Heart right ventricle (tissue), 16 donors: ENCODE results near the gene MLH1. TPM values are rescaled to one million over a fixed set of nuclear protein-coding genes. Genes with fewer than 3 reads are reported as not detected.

ENCODE experiments used
- ATAC-seq, 8 donors: fragments of 200-7000 bp; cut with Tn5 transposase; one replicate each; pipeline ENCODE4 v1.9.1; 2020; ENCODE audit warnings: mild to moderate bottlenecking in 8 of 8, moderate library complexity in 8 of 8, moderate number of reproducible peaks in 1 of 8
- DNase-seq, 2 donors: peaks; one replicate each; pipeline ENCODE4 v3.0.0-alpha.2; 2020
- H3K27ac ChIP-seq, 10 donors: fragments of 200-600 bp; sonication (generic) in 2 of 10; one replicate each; pipeline versions ENCODE4 v1.5.0 to v1.8.0; 2020 to 2022; ENCODE audit warnings: mild to moderate bottlenecking in 3 of 10
- H3K27me3 ChIP-seq, 7 donors: fragments of 200-600 bp; one replicate each; pipeline ENCODE4 v1.8.0; 2021 to 2022; ENCODE audit warnings: mild to moderate bottlenecking in 2 of 7
- H3K36me3 ChIP-seq, 9 donors: fragments of 200-600 bp; sonication (generic) in 1 of 9; one replicate each; pipeline versions ENCODE4 v1.5.0 to v1.8.0; 2020 to 2022; ENCODE audit warnings: mild to moderate bottlenecking in 2 of 9
- H3K4me1 ChIP-seq, 9 donors: fragments of 200-600 bp; sonication (generic) in 1 of 9; one replicate each; pipeline versions ENCODE4 v1.5.0 to v1.8.0; 2020 to 2022; ENCODE audit warnings: mild to moderate bottlenecking in 4 of 9
- H3K4me3 ChIP-seq, 10 donors: fragments of 200-600 bp; sonication (generic) in 2 of 10; one replicate each; pipeline versions ENCODE4 v1.5.0 to v1.8.0; 2020 to 2022; ENCODE audit warnings: mild to moderate bottlenecking in 7 of 10, moderate library complexity in 2 of 10
- H3K9me3 ChIP-seq, 11 donors: fragments of 200-600 bp in 10 of 11; sonication (generic) in 2 of 11; one replicate each; pipeline versions ENCODE4 v1.5.0 to v1.8.0; 2013 to 2022; ENCODE audit warnings: mild to moderate bottlenecking in 2 of 11, control low read depth in 1 of 11, moderate library complexity in 1 of 11
- CTCF ChIP-seq, 9 donors: fragments of 200-600 bp; sonication (generic) in 2 of 9; IDR thresholded peaks; one replicate each; pipeline versions ENCODE4 v1.5.0 to v1.8.0; 2021 to 2022; ENCODE audit warnings: antibody characterized with exemption in 9 of 9, mild to moderate bottlenecking in 5 of 9, moderate library complexity in 1 of 9
- WGBS, 2 donors: extraction: QIAGEN DNeasy Blood & Tissue Kit; methylation state at CpG; one replicate each; pipeline ENCODE4 v1.1.7; 2013; ENCODE audit warnings: inconsistent platforms in 1 of 2; 5-methylcytosine and 5-hydroxymethylcytosine counted together
- intact Hi-C, 10 donors: fragments of 100-400 bp; cut with DNase I; formaldehyde crosslinking; loops; one replicate each; pipeline versions ENCODE4 v1.11.1 to v1.14.2; 2022
- polyA plus RNA-seq, 2 donors: library from polyadenylated mRNA; stranded (reverse); fragments of 200-250 nt; gene quantifications; one replicate each; pipeline ENCODE4 v1.2.3, GENCODE V29; 2013
- total RNA-seq, 10 donors: library from RNA; stranded (reverse); fragmentation: NEBNext Ultra II Directional in 3 of 10; extraction: Animal tissue kit (Norgen Biotek cat#: 25700) in 3 of 10; gene quantifications; one replicate each; pipeline versions ENCODE4 v1.2.1 to v1.2.4, GENCODE V29; 2021 to 2023
- donor health status: Arrhythmogenic right ventricular cardiomyopathy.
- donor health status: ischemic (EF 13 %, LVEDD 7.1; RV severe dilation, severe dysfunction).
- donor health status: healthy with polysubstance abuse.
- donor health status: DM: no; HTN: yes; CAD: no.
- donor health status: DM: no; HTN: no; CAD: no.
- donor health status: ischemic (EF 25% LVEDD 6.9; RV normal size, moderate dysfunction).
- donor health status: ischemic (EF 25% LVEDD 5.7; RV mildly dilated, moderate dysfunction).
- donor health status: healthy.
- donor health status: DM: yes; HTN: yes; CAD: no.
- donor health status: Ischemic cardiomyopathy.
- donor health status: ischemic (EF 35%, LVEDD 5.7; RV mildly dilated, moderate dysfunction).
- donor health status: nonischemic (EF 11% LVEDD 7.7; RV severe dilation, severe dysfunction).
- donor health status: DM: yes; HTN: yes; CAD: no.
- donor health status: PGD.
- donor health status: ischemic (EF 29% LVEDD 5.4; RV normal size, mild dysfunction).
- donor health status: nonischemic (EF 23%, LVEDD 6.1; RV moderate dilation, normal function).

The MLH1 gene
- total and polyA plus RNA-seq, 12 donors, result 26.0 to 61.7 (median 51.7) TPM

DNA sequence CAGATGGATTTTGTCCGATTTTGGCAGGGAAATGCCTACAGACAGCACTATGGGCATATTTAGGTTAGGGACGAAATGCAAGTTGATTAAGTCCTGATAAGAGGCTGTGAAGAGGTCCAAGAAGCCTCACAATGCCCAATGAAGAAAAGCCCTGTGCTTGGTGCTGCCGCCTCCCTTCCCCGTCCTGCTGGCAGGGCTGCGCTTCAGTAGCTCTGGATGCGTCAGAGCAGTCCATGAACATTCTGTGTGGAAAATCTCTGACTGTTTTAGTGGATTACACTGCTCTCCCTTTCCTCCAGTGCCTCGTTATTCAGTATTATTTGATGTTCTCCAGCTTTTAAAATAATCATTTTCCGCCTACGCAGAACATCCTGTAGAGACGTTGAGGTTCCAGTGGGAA is 39.6 kb downstream of the MLH1 start:
- peak overlapping the region in 9 of 10 donors; percentile 7 to 80 (median 67) for H3K27ac ChIP-seq
- DNase-seq (peak in 1 of 2 donors; percentile 46), ATAC-seq (peak in 7 of 8 donors; percentile 64 to 82 (median 66))
- intact Hi-C loops, result no loop called here
- WGBS, 2 donors, result 64 to 68% methylated on average over 10 of the region's 10 CpGs
- no peak for TF ChIP-seq CTCF (IDR thresholded peaks at IDR 0.05)
- H3K9me3 ChIP-seq, result peaks cover 0 to 19% (median 9%) of the 10 kb centered on the region in 11 donors
- H3K4me3 ChIP-seq, result no peak overlapping the region
- H3K4me1 ChIP-seq, result peaks cover 17 to 57% (median 47%) of the 10 kb centered on the region in 9 donors
- H3K27me3 ChIP-seq, result no peaks in the 10 kb centered on the region
- peaks cover 0 to 100% (median 13%) of the 10 kb centered on the region in 9 donors for H3K36me3 ChIP-seq

GRCh38 chr3:37037352-37037751 is 44.0 kb downstream of the MLH1 start:
- Histone ChIP-seq H3K4me3 (no peak overlapping the region), H3K9me3 (peaks cover 0 to 19% (median 9%) of the 10 kb centered on the region in 11 donors), H3K27ac (no peak overlapping the region), H3K4me1 (peaks cover 0 to 25% (median 10%) of the 10 kb centered on the region in 9 donors), H3K36me3 (peaks cover 0 to 97% (median 38%) of the 10 kb centered on the region in 9 donors), H3K27me3 (no peaks in the 10 kb centered on the region)
- TF ChIP-seq CTCF (IDR thresholded peaks at IDR 0.05), result no peak
- WGBS, 2 donors, result 99% methylated on average over 3 of the region's 3 CpGs
- no peak for ATAC-seq
- intact Hi-C loops, result no loop called here
- no peak for DNase-seq

DNA sequence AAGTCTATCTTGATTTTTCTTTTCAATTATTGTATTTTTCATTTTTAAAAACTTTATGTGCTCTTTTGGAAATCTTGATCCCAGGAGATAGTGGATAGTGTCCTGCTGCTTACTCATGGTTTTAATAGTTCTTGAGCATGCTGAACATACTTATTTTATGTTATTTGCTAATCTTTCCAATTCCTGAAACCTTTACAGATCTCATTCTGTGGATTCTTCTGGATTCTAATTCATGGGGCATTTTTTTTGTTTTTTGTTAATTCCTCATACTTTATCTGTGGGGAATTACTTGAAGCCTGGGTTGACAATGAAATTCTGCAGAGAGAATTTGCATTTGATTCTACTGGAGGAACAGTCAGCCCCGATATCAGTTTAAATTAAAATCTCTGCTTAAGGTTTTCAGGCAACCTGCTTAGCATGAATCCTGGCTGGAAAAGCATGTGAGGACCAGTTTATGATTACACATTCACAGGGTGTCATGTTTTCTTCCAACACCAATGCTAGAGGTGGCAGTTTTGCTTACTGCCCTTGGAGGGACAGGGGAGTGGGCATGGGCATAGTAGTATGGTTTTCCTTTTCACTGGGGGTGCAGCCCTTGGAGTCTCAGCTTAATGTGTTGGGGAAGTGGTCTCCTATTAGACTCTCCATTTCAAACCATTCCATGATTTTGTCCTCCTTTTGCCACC is 46.0 kb downstream of the MLH1 start:
- intact Hi-C loops, result no loop called here
- no peaks in the 10 kb centered on the region for H3K27me3 ChIP-seq
- 90 to 99% methylated on average over 1 of the region's 1 CpG for WGBS, 2 donors
- peaks cover 0 to 20% (median 6%) of the 10 kb centered on the region in 9 donors for H3K4me1 ChIP-seq
- no peak overlapping the region for H3K4me3 ChIP-seq
- peak overlapping the region in 1 of 10 donors; percentile 1 for H3K27ac ChIP-seq
- ATAC-seq (no peak), DNase-seq (no peak)
- H3K36me3 ChIP-seq, result peaks cover 0 to 98% (median 33%) of the 10 kb centered on the region in 9 donors
- H3K9me3 ChIP-seq, result peaks cover 0 to 19% (median 9%) of the 10 kb centered on the region in 11 donors
- TF ChIP-seq CTCF (IDR thresholded peaks at IDR 0.05), result no peak

- 96 to 98% methylated on average over 1 of the region's 1 CpG for WGBS, 2 donors
- peaks cover 0 to 98% (median 33%) of the 10 kb centered on the region in 9 donors for H3K36me3 ChIP-seq
- no peak for TF ChIP-seq CTCF (IDR thresholded peaks at IDR 0.05)
These were observed 46.9 kb downstream of the MLH1 start for GRCh38 chr3:37040231-37040630.

More at GRCh38 chr3:37040231-37040630, 46.9 kb downstream of the MLH1 start:
- intact Hi-C loops, result no loop called here
- H3K27ac ChIP-seq, result peak overlapping the region in 1 of 10 donors; percentile 1
- ATAC-seq (no peak), DNase-seq (no peak)
- H3K9me3 ChIP-seq, result peaks cover 0 to 18% (median 9%) of the 10 kb centered on the region in 11 donors
- H3K4me3 ChIP-seq, result no peak overlapping the region
- no peaks in the 10 kb centered on the region for H3K27me3 ChIP-seq
- H3K4me1 ChIP-seq, result peaks cover 0 to 20% (median 6%) of the 10 kb centered on the region in 9 donors
